Frontal cortex (tissue), 4 donors: Measurements from ENCODE around the gene NRAP. TPM values are rescaled to one million over a fixed set of nuclear protein-coding genes. Genes with fewer than 3 reads are reported as not detected.

Source experiments
- DNase-seq, 2 donors: peaks; one replicate each; pipeline ENCODE4 v3.0.0; 2012; ENCODE audit warnings: low spot score in 2 of 2
- FAIRE-seq: peaks from 2 replicates; lab custom pipeline; 2012; peaks lifted over from hg19 to GRCh38; lab: Jason Lieb, UNC
- total RNA-seq: library from RNA; depleted of rRNA; stranded (reverse); fragments of >200 nt; gene quantifications from one replicate; pipeline ENCODE4 v1.2.3, GENCODE V29; 2014
- donor health status: control.
- donor health status: control.
- donor health status: control.

NRAP gene
- total RNA-seq, 1 donor from 2014 or later = not detected

- FAIRE-seq = no peak
- no peak for DNase-seq
These were observed 49.7 kb downstream of the NRAP start for GRCh38 chr10:113613977-113614690.

- DNase-seq = no peak
- FAIRE-seq = no peak
These were observed 50.4 kb downstream of the NRAP start for GRCh38 chr10:113613427-113613826.

- no peak for FAIRE-seq
- DNase-seq = no peak
These were observed 51.7 kb downstream of the NRAP start for GRCh38 chr10:113612154-113612553.

- DNase-seq (no peak), FAIRE-seq (no peak)
These were observed 52.9 kb downstream of the NRAP start for GRCh38 chr10:113610631-113611601.

- no peak for FAIRE-seq
- DNase-seq = no peak
These were observed 54.1 kb downstream of the NRAP start for GRCh38 chr10:113609704-113610108.

GRCh38 chr10:113605268-113605978 is 58.4 kb downstream of the NRAP start:
- no peak for FAIRE-seq

GRCh38 chr10:113604572-113604971 is 59.3 kb downstream of the NRAP start:
- DNase-seq = no peak
- no peak for FAIRE-seq

More at GRCh38 chr10:113605268-113605978, 58.4 kb downstream of the NRAP start:
- no peak for DNase-seq

- FAIRE-seq = no peak
- DNase-seq = no peak
These were observed 60.6 kb downstream of the NRAP start for GRCh38 chr10:113603057-113603777.

- DNase-seq (no peak), FAIRE-seq (no peak)
These were observed 63.3 kb downstream of the NRAP start for GRCh38 chr10:113600569-113600968.

GRCh38 chr10:113594652-113595051 is 69.2 kb downstream of the NRAP start:
- no peak for DNase-seq

GRCh38 chr10:113592380-113592779 is 71.5 kb downstream of the NRAP start:
- FAIRE-seq = no peak

More at GRCh38 chr10:113594652-113595051, 69.2 kb downstream of the NRAP start:
- no peak for FAIRE-seq

GRCh38 chr10:113590581-113590980 is 73.3 kb downstream of the NRAP start:
- DNase-seq = no peak
- no peak for FAIRE-seq

More at GRCh38 chr10:113592380-113592779, 71.5 kb downstream of the NRAP start:
- DNase-seq = no peak

- no peak for FAIRE-seq
- no peak for DNase-seq
These were observed 74.6 kb downstream of the NRAP start for GRCh38 chr10:113589201-113589770.

GRCh38 chr10:113585949-113586348 is 77.9 kb downstream of the NRAP start:
- no peak for DNase-seq
- no peak for FAIRE-seq

- FAIRE-seq (no peak), DNase-seq (no peak)
These were observed 80.3 kb downstream of the NRAP start for GRCh38 chr10:113583571-113583970.

- DNase-seq (no peak), FAIRE-seq (no peak)
These were observed 82.7 kb downstream of the NRAP start for GRCh38 chr10:113581092-113581491.

GRCh38 chr10:113578773-113579172 is 85.1 kb downstream of the NRAP start:
- FAIRE-seq = no peak

GRCh38 chr10:113576852-113577251 is 87.0 kb downstream of the NRAP start:
- no peak for FAIRE-seq
- DNase-seq = no peak

More at GRCh38 chr10:113578773-113579172, 85.1 kb downstream of the NRAP start:
- DNase-seq = no peak

- DNase-seq (no peak), FAIRE-seq (no peak)
These were observed 90.5 kb downstream of the NRAP start for GRCh38 chr10:113573368-113573767.
